OCI-LY7 (cell line): ENCODE data around the gene ZFP90.
"Not testable (repeated sequence)": the region's sequence is repeated elsewhere in the genome, so short reads cannot be mapped to it uniquely, and the experiment has no call there.

Experiments
- EZH2phosphoT487 ChIP-seq: fragments of 200-600 bp; sonication (generic); IDR thresholded peaks from 2 replicates; pipeline ENCODE4 v1.6.1; 2018; ENCODE audit warnings: low read depth, borderline replicate concordance, mild to moderate bottlenecking, mixed run types, antibody characterized with exemption, low read length, moderate library complexity, mixed read lengths
- TF ChIP-seq, protein P1 (sequence below): fragments of 200-600 bp; sonication (generic); conservative IDR thresholded peaks from 2 replicates; pipeline ENCODE4 v1.5.1; 2014; ENCODE audit warnings: mild to moderate bottlenecking, antibody characterized with exemption, low read length, moderate library complexity, mixed read lengths

DNA sequence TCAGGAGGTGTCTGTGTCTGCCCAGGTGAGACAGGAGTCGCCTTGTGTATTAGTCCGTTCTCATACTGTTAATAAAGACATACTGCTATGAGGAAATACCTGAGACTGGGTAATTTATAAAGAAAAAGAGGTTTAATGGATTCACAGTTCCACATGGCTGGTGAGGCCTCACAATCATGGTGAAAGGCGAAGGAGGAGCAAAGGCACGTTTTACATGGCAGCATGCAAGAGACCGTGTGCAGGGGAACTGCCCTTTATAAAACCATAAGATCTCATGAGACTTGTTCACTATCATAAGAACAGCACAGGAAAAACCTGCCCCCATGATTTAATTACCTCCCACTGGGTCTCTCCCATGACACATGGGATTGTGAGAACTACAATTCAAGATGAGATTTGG lies 44.8 kb upstream of the ZFP90 start:
- TF ChIP-seq, protein P1, sequence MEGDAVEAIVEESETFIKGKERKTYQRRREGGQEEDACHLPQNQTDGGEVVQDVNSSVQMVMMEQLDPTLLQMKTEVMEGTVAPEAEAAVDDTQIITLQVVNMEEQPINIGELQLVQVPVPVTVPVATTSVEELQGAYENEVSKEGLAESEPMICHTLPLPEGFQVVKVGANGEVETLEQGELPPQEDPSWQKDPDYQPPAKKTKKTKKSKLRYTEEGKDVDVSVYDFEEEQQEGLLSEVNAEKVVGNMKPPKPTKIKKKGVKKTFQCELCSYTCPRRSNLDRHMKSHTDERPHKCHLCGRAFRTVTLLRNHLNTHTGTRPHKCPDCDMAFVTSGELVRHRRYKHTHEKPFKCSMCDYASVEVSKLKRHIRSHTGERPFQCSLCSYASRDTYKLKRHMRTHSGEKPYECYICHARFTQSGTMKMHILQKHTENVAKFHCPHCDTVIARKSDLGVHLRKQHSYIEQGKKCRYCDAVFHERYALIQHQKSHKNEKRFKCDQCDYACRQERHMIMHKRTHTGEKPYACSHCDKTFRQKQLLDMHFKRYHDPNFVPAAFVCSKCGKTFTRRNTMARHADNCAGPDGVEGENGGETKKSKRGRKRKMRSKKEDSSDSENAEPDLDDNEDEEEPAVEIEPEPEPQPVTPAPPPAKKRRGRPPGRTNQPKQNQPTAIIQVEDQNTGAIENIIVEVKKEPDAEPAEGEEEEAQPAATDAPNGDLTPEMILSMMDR = not testable (repeated sequence)
- TF ChIP-seq EZH2phosphoT487 = not testable (repeated sequence)
